Measurements from ENCODE around the gene SAMD3. TPM values are rescaled to one million over a fixed set of nuclear protein-coding genes. Genes with fewer than 3 reads are reported as not detected.

The SAMD3 gene
- total and polyA plus RNA-seq, 2 of the 8 experiments (the other 6 are each of a cell fraction or from before 2014, with no cell fraction given) = 1.8 to 1.9 TPM

DNA sequence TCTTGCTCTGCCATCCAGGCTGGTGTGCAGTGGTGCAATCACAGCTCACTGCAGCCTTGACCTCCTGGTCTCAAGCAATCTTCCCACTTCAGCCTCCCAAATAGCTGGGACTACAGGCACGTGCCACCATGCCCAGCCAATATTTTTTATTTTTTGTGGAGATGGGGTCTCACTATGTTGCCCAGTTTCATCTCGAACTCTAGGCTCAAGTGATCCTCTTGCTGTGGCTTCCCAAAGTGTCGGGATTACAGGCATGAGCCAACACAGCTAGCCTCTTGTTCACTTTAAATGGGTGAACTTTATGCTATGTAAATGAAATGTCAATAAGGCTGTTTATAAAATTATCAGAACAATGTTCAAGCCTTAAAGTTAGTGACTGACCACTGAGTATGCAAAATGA lies 37.1 kb downstream of the SAMD3 start:
- Histone ChIP-seq H3K4me2 (ENCODE audit: insufficient read depth in 1 of 2, low read depth in 2 of 2, low read length in 2 of 2) (no peak overlapping the region), H2AK5ac (ENCODE audit: low read depth, low read length) (no peak overlapping the region), H4K8ac (ENCODE audit: extremely low read depth, insufficient read depth, low read length) (no peak overlapping the region), H3K56ac (replicated peaks; ENCODE audit: insufficient read length, low read depth, low read length) (no peak overlapping the region), H4K5ac (ENCODE audit: insufficient read length, low read depth, low read length) (no peak overlapping the region), H4K91ac (replicated peaks; ENCODE audit: insufficient read length, low read length) (no peak overlapping the region), H3K9ac (replicated peaks in 1 of 4; ENCODE audit: extremely low read depth in 1 of 4, low read depth in 3 of 4, low read length in 3 of 4) (no peak overlapping the region), H3K18ac (ENCODE audit: extremely low read depth, low read length) (no peak overlapping the region), H2BK120ac (replicated peaks; ENCODE audit: low read depth, low read length) (no peak overlapping the region), H3K23ac (ENCODE audit: insufficient read length) (no peak overlapping the region), H3K4me1 (replicated peaks in 1 of 4; ENCODE audit: control insufficient read depth in 3 of 4, insufficient read depth in 4 of 4, low read length in 3 of 4) (no peaks in the 10 kb centered on the region), H3K4ac (replicated peaks; ENCODE audit: insufficient read length, low read depth, low read length) (no peak overlapping the region), H3K9me3 (ENCODE audit: insufficient read depth in 2 of 2, low read depth in 1 of 2, low read length in 1 of 2) (no peaks in the 10 kb centered on the region), H3K27ac (ENCODE audit: low read depth, low read length) (no peak overlapping the region), H3K27me3 (replicated peaks in 1 of 4; ENCODE audit: control insufficient read depth in 3 of 4, extremely low read depth in 1 of 4, insufficient read depth in 3 of 4, low read length in 3 of 4) (no peaks in the 10 kb centered on the region), H2BK20ac (ENCODE audit: low read length) (no peak overlapping the region), H3K79me1 (ENCODE audit: low read depth, low read length) (no peaks in the 10 kb centered on the region), H3K79me2 (ENCODE audit: control insufficient read depth in 1 of 2, insufficient read depth in 2 of 2, low read length in 2 of 2) (no peaks in the 10 kb centered on the region), H2BK12ac (ENCODE audit: low read depth, low read length) (no peak overlapping the region), H2BK5ac (ENCODE audit: low read depth, low read length) (no peak overlapping the region), H2BK15ac (ENCODE audit: low read length) (no peak overlapping the region), H4K20me1 (replicated peaks in 1 of 2; ENCODE audit: control insufficient read depth in 1 of 2, insufficient read depth in 2 of 2, low read length in 2 of 2) (no peaks in the 10 kb centered on the region), H2AFZ (ENCODE audit: low read length) (no peak overlapping the region), H3K4me3 (ENCODE audit: extremely low read depth in 1 of 4, insufficient read depth in 2 of 4, low read depth in 3 of 4, low read length in 4 of 4) (no peak overlapping the region), H3K23me2 (ENCODE audit: low read depth, low read length) (no peaks in the 10 kb centered on the region; the same call in 1 of the 2 replicates), H3K14ac (ENCODE audit: insufficient read length) (no peak overlapping the region), H3K36me3 (ENCODE audit: control insufficient read depth in 2 of 4, insufficient read depth in 4 of 4, low read length in 3 of 4) (no peaks in the 10 kb centered on the region)
- no peak for TF ChIP-seq SP2 (IDR thresholded peaks at IDR 0.05; ENCODE audit: low read length)
- no peak for TF ChIP-seq NANOG (IDR thresholded peaks at IDR 0.05; ENCODE audit: insufficient read depth, low read depth, low read length, poor library complexity, severe bottlenecking)
- TF ChIP-seq TAF1 (IDR thresholded peaks at IDR 0.05; ENCODE audit: low read depth, low read length) = no peak
- no peak for TF ChIP-seq SP1 (IDR thresholded peaks at IDR 0.05; ENCODE audit: low read depth, low read length)
- no peak for TF ChIP-seq RBBP5 (IDR thresholded peaks at IDR 0.05; ENCODE audit: borderline replicate concordance, low read depth, low read length)
- TF ChIP-seq TAF7 (optimal IDR thresholded peaks at IDR 0.05; ENCODE audit: borderline replicate concordance, low read depth, low read length) = no peak
- TF ChIP-seq HDAC6 (IDR thresholded peaks at IDR 0.05; ENCODE audit: low read depth, low read length) = no peak
- TF ChIP-seq RFX5 (IDR thresholded peaks at IDR 0.05; ENCODE audit: borderline replicate concordance, low read depth, low read length) = no peak
- no peak for TF ChIP-seq BCL11A (IDR thresholded peaks at IDR 0.05; ENCODE audit: low read depth in 2 of 2, low read length in 2 of 2)
- TF ChIP-seq CEBPB (IDR thresholded peaks at IDR 0.05; ENCODE audit: low read depth, low read length) = no peak
- DNase-seq (ENCODE audit: low read depth in 1 of 2, low spot score in 2 of 2) = no peak
- CTCF ChIA-PET (ENCODE audit: partially characterized antibody) = no interaction called here
- 93% methylated on average over 3 of the region's 3 CpGs; no CpG with 5 or more reads in 1 of the 2 experiments for WGBS, 2 experiments (ENCODE audit: extremely low coverage in 1 of 2, insufficient coverage in 1 of 2, insufficient read length in 1 of 2, insufficient replicate concordance in 2 of 2, low coverage in 1 of 2, low lambda C conversion rate in 2 of 2, missing lambda C conversion rate in 1 of 2)
- FAIRE-seq = no peak
- POLR2A ChIA-PET (ENCODE audit: partially characterized antibody) = interaction anchor here (1.4 kb wide), 1 partner anchor 9 kb away, joined by 5 read pairs; no protein-coding TSS in a partner anchor

All from H1 (cell line).